ENCODE measurements around the gene PSEN1.

Gene PSEN1

DNA sequence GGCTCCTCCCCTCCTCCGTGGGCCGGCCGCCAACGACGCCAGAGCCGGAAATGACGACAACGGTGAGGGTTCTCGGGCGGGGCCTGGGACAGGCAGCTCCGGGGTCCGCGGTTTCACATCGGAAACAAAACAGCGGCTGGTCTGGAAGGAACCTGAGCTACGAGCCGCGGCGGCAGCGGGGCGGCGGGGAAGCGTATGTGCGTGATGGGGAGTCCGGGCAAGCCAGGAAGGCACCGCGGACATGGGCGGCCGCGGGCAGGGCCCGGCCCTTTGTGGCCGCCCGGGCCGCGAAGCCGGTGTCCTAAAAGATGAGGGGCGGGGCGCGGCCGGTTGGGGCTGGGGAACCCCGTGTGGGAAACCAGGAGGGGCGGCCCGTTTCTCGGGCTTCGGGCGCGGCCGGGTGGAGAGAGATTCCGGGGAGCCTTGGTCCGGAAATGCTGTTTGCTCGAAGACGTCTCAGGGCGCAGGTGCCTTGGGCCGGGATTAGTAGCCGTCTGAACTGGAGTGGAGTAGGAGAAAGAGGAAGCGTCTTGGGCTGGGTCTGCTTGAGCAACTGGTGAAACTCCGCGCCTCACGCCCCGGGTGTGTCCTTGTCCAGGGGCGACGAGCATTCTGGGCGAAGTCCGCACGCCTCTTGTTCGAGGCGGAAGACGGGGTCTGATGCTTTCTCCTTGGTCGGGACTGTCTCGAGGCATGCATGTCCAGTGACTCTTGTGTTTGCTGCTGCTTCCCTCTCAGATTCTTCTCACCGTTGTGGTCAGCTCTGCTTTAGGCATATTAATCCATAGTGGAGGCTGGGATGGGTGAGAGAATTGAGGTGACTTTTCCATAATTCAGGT is at the start of gene PSEN1:
PSEN1 (plus strand) TSS at position 121 of the 839 bp plus-strand sequence. CDS start 11,513 bp downstream, outside the sequence.
- DNase-seq = peak; percentile 69 to 91

DNA sequence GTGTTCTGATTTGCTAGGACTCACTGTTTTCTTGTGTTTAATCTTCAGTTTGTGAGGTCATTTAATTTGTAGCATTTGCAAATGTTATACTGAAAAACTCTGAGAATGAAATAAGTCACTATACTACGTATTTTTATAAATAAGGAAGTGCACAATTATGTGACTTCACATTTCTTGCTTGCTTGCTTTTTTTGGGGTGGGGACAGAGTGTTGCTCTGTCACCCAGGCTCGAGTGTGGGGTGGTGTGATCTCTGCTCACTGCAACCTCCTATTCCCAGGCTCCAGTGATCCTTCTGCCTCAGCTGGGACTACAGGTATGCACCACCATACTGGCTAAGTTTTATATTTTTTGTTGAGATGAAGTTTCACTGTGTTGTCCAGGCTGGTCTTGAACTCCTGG is 45.3 kb upstream of the PSEN1 start:
- DNase-seq = no peak

DNA sequence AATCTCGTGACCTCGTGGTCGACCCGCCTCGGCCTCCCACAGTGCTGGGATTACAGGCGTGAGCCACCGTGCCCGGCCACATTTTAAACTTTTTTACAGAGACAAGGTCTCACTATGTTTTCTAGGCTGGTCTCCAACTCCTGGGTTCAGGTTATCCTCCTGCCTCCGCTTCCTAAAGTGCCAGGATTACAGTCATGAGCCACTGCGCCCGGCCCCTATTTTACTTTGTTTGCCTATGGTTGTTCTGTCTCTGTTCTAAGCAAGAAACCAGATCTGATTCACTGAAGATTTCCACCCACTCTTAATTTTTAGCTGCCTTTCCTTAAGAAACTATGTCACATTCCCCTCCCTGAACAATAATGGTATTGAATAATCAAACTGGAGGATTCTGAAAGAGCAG is 38.9 kb upstream of the PSEN1 start:
- DNase-seq = no peak

DNA sequence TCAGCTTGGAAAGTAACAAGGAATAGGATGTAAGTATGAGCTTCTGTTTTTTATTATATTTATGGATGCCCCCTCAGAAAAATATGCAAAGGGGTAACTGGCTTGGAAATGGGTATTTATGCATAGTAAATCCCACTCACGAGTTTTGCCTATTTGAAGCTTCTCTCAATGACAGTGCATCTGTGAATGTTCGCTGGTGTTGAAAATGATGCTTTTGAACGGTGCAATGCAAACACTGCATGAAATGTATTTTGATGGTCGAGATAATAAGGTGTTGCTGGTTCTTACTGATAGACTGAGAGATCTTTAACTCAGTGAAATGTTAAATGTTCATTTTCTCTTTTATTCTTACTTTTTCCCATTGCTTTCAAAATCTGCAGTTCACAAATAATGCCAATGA is 36.0 kb upstream of the PSEN1 start:
- no peak for DNase-seq

DNA sequence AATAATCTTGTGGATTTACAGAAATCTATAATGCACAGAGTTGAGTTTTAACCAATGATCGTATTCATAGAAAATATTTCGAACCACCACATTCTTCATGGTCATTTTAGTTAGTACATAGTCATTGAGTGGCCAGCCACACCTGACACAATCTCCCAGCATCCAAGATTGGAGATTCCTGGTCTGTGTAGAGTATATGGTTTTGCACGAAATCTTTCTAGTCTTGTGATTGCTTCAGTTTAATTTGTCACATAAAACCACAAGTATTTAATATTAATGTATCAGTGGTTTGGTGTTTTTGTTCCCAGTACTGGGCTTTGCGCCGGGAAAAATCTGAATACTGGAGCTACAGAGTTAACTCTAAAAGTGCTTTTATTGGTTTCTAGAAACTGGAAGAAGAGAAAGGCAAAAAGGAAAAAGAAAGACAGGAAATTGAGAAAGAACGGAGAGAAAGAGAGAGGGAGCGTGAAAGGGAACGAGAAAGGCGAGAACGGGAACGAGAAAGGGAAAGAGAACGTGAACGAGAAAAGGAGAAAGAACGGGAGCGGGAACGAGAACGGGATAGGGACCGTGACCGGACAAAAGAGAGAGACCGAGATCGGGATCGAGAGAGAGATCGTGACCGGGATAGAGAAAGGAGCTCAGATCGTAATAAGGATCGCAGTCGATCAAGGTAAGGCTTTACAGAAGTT is 33.4 kb upstream of the PSEN1 start:
- no peak for DNase-seq

DNA sequence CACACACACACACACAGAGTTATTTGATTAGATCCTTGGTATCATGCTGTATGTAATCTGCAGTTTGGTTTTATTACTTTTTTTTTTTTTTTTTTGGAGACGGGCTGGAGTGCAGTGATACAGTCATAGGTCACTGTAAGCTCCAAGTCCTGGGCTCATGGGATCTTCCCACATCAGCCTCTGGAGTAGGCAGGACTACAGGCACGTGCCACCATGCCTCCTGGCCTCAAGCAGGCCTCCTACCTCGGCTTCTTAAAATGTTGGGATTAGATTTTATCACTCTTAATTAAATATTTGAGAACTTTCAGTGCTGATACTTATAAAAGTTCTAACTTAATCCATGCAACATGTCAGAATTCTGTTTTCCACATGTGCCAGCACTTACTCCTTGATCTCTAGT is 31.3 kb upstream of the PSEN1 start:
- no peak for DNase-seq

DNA sequence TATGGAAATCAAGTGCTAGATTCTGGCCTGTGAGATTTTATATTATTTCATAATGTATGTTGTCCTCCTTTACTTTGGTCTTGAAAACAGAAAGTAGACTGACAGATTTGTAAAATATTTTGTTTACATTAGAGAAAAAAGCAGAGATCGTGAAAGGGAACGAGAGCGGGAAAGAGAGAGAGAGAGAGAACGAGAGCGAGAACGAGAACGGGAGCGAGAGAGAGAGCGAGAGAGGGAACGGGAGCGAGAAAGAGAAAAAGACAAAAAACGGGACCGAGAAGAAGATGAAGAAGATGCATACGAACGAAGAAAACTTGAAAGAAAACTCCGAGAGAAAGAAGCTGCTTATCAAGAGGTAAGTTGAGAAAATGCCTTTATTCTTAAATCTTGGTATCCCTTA is 30.6 kb upstream of the PSEN1 start:
- DNase-seq = no peak

DNA sequence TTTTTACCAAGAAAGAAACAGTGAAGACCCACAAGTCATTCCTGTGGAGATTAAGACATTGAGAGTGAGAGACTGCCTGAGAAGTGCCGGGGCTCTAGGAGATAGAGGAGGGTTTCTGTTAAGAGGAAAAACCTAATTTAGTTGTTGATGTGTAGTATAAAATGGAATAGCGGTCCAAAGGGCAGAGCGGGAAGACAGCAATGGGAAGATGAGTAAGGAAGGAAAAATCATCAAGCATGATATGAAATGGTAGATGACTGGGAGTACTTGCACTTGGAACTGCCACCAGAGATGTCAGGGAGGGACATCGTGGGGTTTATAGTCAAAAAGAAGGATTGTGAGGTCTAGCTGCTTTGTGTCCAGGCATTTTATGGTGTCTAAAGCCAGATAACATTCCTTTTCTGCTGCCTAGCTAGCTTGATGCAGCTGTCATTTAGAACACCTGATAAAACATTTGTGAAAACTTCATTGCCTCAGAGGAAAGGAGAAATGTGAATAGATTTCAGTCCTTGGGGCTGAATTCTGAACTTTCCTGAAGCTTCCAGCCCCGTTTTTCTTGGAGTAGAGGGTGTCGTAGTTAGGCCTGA is 20.1 kb upstream of the PSEN1 start:
- DNase-seq = no peak

DNA sequence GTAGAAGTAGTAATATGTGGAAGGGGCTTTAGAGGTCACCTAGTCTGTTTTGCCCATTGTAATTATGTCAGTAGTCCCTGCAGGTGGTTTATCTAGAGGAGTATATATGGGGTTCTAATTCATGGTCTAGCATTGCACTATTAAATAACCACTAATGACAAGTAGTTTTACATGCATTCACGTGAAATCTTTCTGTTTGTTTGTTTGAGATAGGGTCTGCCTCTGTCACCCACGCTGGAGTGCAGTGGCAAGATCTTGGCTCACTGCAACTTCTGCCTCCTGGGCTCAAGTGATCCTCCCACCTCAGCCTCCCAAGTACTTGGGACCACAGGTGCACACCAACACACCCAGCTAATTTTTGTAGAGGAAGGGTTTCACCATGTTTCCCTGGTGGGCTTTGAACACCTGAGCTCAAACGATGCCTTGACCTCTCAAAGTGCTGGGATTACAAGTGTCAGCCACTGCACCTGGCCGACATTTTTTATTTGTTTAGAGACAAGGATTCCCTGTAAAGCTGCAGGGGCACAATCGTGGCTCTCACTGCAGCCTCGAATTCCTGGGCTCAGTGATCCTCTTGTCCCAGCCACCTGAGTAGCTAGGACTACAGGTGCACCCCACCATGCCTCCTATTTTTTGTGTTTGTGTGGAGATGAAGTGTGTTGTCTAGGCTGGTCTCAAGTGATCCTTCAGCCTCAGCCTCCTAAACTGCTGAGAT is 12.0 kb upstream of the PSEN1 start:
- no peak for DNase-seq

DNA sequence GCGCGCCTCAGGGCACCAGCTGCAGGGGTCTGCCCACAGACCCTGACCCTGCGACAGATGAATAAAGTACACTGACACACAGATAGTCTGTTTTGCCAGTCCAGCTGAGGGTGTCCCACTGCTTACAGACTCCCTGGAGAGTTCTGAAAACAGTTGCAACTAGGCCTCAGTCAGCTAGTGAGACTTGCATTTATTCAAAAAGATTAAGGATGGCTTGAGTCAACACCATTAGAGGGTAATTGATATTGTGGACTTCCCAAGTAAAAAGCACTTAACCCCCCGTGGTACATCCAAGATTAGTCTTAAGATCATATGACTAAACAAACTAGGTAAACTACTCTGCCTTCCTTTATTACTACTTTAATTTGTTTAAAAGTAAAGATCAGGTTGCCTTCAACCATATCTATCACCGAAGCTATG is 11.1 kb upstream of the PSEN1 start:
- no peak for DNase-seq

DNA sequence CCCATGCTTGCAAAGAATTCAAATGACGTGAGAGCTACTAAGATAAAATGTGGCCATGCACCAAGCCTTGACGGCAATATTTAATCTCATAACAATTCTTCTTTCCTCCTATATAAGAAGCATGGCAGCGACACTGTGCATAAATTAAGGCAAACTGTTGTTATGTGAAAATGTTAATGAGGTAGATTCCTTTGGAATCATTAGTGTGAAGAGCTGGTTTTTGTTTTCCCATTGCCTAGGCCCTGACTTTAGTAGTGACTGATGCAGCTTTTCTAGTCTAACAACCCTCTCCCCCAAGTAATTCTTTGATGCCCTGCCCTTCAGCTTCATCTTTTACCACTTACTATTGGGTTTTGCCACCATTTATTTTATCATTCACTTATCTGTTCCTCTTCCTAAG is 10.6 kb upstream of the PSEN1 start:
- no peak for DNase-seq

DNA sequence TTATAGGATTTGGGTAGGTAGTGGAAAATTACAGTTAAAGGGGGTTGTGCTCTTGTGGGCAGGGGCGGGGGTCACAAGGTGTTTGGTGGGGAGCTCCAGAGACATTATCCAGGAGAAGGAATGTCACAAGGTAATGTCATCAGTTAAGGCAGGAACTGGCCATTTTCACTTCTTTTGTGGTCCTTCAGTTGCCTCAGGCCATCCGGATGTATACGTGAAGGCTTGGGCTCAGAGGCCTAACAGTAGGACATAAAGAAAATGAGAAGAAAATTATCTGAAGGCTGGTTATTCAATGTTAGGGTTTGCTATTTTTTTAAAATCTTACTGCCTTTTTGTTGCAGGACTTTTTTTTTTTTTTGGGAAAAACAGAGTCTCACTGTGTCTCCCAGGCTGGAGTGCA is 2.5 kb upstream of the PSEN1 start:
- no peak for DNase-seq

DNA sequence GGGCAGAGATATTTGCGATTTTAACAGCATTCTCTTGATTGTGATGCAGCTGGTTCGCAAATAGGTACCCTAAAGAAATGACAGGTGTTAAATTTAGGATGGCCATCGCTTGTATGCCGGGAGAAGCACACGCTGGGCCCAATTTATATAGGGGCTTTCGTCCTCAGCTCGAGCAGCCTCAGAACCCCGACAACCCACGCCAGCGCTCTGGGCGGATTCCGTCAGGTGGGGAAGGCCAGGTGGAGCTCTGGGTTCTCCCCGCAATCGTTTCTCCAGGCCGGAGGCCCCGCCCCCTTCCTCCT is 271 bp upstream of the PSEN1 start:
- DNase-seq = no peak

DNA sequence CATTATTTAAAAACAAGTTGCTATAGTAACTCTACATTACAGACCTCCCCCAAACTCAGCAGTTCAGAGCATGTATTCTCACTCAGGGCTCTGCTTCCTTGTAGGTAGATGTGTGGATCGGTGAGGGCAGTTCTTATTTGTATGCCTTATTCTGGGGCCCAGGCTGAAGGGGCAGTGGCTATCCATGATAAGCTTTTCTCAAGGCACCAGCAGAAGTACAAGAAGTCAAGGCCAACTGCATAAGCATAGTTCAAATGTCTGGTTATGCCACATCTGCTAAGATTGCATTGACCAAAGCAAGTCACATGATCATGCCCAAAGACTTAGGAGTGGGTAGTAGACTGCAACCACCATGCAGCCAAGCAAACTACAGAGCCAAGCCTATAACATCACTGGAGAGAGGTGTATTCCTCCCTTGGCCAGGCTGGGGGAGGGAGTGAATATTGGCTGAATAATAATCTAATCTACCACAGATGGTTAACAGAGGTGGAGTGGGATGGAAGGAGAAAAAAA is 4.6 kb downstream of the PSEN1 start:
- DNase-seq = no peak

DNA sequence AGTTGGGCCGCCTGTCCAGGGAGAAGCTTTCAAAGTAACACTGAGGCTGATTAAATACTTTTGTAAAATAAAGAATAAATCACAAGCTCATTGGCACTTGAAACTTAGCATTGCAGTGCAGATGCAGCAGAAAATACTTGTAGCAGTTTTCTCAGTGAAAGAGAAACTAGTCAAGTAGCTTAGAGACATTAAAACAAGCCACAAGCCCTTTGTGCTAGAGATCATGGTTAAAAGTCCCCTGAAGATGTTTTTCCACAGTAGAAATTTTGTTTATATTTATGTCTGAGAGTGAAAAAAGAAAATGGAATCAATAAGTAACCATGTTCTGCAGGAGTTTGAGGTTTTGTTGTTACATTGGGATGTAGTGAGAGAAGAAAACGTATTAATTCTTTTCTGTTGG is 5.9 kb downstream of the PSEN1 start:
- no peak for DNase-seq

DNA sequence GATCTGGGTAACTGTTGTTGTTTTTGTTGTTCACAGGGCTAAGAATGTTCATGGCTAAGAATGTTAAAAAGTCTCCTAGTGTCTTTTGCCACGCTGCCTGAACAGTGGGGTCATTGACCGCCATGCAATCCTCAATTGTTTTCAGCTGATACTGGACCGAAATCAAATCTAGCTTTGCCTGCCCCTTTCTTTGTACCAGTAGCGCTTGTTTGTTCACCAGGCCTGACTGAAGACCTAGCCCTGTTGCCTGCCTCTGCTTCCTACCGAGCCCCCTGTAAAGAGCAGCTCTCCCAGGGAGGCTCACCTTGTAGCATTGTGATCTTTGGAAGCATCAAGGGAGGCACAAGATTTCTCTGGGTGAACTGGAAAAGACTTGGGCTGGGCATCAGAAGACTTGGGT is 6.7 kb downstream of the PSEN1 start:
- DNase-seq = no peak

DNA sequence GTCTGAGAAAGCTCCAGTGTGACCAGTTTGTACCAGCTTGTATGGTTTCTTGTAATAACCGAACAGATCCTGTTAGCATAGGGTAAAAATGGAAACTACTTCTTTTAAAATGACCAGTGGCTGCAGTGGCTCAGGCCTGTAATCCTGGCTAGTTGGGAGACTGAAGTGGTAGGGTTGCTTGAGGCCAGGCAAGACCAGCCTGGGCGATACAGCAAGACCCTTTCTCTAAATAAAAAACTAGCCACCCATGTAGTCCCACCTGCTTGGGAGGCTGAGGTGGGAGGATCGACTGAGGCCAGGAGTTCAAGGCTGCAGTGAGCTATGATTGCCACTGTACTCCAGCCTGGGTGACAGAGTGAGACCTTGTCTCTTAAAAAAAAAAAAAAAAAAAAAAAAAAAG is 7.3 kb downstream of the PSEN1 start:
- DNase-seq = no peak

DNA sequence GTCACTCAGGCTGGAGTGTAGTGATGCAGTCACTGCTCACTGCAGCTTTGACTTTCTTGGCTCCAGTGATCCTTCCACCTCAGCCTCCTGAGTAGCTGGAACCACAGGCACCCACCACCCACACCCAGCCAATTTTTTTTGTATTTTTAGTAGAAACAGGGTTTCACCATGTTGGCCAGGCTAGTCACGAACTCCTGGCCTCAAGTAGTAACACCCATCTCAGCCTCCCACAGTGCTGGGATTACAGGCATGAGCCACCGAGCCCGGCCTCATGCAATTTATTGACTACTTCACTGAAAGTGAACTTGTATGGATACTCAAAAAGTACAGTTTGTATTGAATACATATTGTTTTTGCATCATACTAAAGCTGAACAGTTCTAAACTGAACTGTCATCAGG is 9.1 kb downstream of the PSEN1 start:
- no peak for DNase-seq

DNA sequence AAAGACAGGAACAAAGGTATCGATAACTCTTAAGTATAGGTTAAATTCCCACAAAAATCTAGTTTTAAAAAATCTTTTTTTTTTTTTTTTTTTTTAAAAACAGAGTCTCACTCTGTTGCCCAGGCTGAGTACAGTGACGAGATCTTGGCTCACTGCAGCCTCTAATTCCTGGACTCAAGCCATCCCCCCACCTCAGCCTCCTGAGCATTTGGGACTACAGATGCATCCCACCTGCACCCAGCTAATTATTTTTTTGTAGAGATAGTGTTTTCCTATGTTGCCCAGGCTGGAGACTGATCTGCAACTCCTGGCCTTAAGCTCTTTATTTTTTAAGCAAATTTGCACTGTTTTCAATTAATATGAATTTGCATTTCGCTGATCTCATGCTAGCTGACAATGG is 9.8 kb downstream of the PSEN1 start:
- DNase-seq = no peak

DNA sequence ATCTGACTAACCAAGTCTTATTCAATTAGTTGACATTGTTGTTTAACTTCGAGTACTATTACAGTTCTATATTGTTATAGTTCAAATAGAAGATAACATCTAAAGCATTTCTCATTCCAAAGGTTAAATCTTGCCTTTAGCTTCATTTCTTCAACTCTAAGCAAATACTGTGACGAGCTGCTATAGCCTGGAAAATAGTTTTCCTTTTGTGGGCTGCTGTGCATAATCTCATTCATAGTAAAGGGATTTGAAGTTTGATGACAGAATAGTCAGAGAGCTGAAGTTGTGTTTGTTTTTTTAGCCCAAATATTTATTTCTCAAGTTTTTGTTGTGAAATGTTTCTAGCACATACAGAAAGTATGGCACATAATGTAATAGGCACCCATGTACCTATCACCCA is 13.4 kb downstream of the PSEN1 start:
- no peak for DNase-seq

DNA sequence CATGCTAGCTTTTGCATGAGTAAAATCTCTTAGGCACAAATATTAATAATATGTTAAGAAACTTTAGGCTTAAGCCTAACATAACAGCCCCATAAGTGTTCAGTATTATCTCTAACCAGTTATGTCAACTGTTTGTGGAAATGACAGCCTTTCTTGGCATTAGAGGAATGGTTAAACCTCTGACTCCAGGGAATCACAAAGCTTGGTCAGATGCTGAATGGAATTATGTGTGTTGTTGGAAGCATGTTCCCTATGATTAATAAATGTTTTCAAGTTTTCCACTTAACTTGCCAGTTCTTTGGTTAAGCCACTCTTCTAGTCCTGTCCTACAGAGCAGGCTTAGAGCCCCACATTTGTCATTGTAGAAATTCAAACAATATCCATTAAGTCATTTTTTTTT is 17.0 kb downstream of the PSEN1 start:
- DNase-seq = no peak

DNA sequence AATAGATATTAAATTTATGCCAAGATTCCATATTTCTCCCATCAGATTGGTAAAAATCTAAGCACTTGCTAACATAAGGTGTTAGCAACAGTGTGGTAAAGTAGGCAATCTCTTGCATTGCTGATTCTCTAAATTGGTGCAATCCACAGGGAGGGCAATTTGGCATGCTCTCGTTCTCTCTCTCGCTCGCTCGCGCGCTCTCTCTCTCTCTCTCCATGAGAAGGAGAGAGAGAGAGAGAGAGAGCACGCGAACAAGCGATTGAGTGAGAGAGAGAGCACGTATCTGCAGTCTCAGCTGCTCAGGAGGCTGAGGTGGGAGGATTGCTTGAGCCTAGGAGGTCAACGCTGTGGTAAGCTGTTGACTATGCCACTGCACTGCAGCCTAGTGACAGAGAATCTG is 25.9 kb downstream of the PSEN1 start:
- no peak for DNase-seq

DNA sequence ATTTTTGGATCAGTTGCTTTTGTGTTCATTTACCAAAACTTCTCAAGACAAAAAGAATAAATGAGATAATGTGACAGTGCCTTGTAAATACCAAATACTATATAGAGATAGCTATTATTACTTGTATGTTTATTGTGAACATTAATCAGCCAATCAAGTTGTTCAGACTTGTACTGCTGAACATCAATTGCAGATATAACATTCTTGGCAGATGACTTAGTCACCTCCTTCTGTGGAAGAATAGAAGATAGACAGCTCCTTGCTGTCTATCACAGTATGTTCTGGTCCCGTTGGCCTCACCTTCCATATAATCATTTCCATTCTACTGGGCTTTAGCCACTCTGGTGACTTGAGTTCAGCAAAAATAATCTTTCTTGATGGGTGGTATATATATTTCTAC is 30.1 kb downstream of the PSEN1 start:
- DNase-seq = no peak

DNA sequence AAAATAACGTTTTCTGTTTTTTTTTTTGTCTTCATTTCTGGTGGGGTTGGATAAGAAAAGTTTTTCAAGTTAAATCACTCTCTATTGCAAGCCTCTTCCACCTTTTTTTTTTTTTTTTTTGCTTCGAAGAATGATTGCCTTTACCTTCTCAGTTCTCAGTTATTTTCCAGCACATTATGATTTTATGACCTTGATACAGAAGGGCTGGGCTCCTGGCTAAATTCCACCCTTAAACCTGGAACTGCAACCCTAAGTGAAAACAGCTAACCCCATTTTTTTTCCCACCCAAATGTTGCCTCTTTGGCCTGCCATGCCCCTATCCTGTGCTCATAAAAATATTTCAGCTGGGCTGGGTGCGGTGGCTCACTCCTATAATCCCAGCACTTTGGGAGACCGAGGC is 31.4 kb downstream of the PSEN1 start:
- DNase-seq = no peak

Measured in NCI-H446 (cell line).